GM18499 (cell line): ENCODE data around the gene ACVR1C.
"Not testable (repeated sequence)": the region's sequence is repeated elsewhere in the genome, so short reads cannot be mapped to it uniquely, and the experiment has no call there.

Source experiments
- ATAC-seq: cut with Tn5 transposase; IDR thresholded peaks from one replicate; pipeline ENCODE4 v1.9.1; 2021; ENCODE audit warnings: moderate number of reproducible peaks; ENCODE audit not compliant: insufficient read depth, unreplicated experiment

Gene ACVR1C

GRCh38 chr2:157592374-157592773, 36.3 kb downstream of the ACVR1C start:
- no peak for ATAC-seq

- ATAC-seq, result no peak
Measured at GRCh38 chr2:157587576-157587975, 41.1 kb downstream of the ACVR1C start.

DNA sequence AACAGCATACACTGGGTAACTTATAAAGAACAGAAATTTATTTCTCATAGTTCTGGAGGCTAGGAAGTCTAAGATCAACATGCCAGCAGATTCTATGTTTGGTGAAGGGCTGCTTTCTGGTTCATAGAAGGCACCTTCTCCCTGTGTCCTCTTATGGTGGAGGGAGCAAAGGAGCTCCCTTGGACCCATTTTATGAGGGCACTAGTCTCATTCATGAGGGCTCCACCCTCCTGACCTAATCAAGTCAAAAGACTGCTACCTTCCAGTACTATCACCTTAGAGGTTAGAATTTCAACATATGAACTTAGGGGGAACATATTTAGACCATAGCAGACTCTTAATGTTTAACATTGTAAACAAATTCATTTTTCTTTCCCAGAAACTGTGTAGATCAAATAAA, 54.5 kb downstream of the ACVR1C start:
- ATAC-seq, result no peak

- no peak for ATAC-seq
Measured at GRCh38 chr2:157572725-157573124, 55.9 kb downstream of the ACVR1C start.

DNA sequence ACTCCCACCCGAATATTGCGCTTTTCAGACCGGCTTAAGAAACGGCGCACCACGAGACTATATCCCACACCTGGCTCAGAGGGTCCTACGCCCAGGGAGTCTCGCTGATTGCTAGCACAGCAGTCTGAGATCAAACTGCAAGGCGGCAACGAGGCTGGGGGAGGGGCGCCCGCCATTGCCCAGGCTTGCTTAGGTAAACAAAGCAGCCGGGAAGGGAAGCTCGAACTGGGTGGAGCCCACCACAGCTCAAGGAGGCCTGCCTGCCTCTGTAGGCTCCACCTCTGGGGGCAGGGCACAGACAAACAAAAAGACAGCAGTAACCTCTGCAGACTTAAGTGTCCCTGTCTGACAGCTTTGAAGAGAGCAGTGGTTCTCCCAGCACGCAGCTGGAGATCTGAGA, 62.0 kb downstream of the ACVR1C start:
- ATAC-seq, result not testable (repeated sequence)

GRCh38 chr2:157566113-157566512, 62.6 kb downstream of the ACVR1C start:
- not testable (repeated sequence) for ATAC-seq

DNA sequence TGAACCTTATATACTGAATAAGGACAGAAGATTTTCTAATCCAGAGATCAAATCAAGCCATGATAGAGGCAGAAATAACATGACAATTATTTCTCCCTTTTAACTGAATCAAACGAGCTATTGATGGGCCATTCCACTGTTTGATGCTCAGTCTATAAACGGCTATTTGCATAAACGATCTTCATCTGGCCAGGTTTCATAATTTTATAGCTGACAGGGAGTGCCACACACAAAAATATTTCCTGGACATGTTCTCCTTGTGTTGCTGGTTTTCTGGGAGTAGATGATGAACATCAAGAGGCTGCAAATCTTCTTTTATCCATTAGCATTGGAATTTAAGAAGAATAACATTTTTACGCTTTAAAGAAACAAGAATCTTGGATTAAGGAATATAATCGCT, 63.1 kb downstream of the ACVR1C start:
- ATAC-seq, result no peak

DNA sequence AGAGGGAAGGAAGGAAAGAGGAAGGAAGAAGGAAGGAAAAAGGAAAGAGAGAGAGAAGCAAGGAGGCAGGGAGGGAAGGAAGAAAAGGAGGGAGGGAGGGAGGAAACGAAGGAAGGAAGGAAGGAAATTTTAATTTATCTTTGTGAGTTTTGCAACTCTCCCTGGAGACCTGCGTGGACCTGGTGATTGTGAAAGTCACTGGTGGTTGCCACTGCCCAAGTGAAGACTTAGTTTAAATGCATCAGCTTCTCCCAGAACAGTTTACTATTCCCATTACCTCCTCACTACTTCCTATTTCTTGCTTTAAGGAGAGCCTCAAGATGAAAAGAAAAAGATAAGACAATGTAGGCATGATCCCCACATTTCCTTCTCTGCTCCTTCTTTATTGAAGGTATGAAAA, 68.8 kb downstream of the ACVR1C start:
- no peak for ATAC-seq

GRCh38 chr2:157559461-157559860, 69.2 kb downstream of the ACVR1C start:
- no peak for ATAC-seq

DNA sequence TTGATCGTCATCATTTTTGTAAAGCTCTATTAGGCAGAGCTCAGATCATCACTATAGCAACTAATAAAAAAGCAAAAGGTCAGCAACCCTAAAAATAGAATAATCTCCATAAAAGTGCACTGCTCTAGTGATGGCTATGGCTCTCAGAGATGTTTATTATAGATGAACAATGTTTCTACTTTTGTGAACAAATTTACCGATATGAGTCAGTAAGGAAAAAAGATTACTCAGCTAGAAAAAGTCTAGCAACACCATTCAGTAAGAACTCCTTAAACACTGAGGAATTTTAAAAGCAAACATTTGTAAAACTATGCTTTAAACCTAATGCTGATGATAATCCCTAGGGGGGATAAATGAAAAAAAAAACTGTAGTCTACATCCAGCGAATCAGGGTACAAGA, 69.6 kb downstream of the ACVR1C start:
- ATAC-seq, result no peak

- ATAC-seq, result no peak
Measured at GRCh38 chr2:157557770-157558169, 70.9 kb downstream of the ACVR1C start.

DNA sequence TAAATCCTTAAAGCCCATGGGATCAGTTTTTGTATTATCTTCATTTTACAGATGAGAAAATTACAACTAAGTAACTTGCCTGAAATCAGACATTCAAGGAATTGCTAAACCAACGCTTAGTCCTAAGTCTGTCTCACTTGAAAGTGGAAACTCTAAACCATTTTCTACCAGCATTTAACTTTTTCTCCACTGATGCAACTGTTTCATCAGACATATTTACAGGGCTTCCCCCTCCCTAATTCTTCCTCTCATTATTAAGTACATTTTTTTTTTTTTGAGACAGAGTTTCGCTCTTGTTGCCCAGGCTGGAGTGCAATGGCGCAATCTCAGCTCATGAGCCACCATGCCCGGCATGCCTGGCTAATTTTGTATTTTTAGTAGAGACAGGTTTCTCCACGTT, 88.6 kb downstream of the ACVR1C start:
- ATAC-seq, result no peak

DNA sequence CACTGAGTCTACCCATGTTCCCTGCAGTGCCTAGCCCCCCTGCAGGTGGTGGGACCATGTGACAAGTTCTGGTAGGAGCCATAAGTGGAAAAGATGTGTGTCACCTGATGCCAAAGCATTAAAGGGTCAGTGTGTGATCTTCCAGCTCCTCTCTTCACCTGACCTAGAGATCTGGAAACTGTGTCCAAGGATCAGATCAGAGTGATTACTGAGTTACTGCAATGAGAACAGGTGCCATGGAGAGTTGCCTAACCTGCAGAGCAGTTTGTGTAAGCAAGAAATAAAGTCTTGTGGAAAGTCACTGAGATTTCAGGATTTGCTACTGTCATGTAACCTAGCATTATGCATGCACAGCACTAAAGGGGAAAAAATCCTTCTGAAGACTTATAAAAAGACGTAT, 90.6 kb downstream of the ACVR1C start:
- ATAC-seq, result no peak

DNA sequence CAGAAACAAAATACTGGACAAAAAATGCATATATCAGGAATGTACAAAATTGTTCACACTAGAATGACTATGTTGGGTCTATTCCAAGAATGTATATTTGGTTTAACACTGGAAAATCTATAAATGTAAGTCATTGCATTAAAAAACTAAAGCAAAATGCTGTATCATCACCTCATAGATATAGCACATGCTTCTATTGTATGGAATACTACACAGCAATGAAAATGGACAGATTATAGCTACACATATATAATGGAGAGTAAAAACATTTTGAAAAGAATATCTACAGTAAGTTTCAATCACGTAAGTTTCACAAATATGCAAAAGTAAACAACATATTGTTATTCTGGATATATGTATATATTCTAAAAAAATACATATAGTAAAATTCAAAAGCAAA, 91.8 kb downstream of the ACVR1C start:
- no peak for ATAC-seq

DNA sequence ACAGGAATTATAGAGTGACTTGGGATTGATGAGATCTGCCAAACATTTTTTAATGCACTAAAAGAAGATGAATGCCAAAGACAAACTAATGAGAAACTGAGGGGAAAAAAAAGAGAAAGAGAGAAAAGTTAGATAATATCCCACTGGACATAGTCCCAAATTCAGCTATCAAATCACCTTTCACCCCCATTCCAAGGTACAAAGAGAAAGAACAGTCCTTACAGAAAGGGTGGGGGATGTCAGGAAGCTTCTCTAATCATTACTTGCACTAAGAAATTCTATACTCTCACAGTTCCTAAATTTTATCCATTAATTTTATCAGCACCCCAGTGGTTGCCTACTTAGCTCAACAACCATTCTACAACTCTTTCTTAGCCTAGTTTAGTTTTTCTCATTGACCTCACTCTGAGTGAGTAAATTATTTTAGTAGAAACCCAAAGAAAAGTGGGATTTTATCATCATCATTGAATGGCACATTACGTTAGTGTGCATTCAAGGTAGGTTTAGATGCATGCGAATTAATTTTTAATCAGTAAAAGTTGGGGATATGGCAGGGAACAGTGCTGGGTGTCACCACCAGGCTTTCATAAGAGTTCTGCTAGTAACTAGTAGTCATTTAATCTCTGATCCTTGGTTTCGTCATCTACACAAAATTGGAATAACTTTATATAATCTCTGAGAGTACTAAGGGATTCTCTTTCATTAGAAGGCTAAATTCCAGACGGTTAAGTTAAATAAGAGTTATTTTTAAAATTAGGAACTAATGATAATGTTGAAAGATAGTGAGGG, 99.5 kb downstream of the ACVR1C start:
- no peak for ATAC-seq

DNA sequence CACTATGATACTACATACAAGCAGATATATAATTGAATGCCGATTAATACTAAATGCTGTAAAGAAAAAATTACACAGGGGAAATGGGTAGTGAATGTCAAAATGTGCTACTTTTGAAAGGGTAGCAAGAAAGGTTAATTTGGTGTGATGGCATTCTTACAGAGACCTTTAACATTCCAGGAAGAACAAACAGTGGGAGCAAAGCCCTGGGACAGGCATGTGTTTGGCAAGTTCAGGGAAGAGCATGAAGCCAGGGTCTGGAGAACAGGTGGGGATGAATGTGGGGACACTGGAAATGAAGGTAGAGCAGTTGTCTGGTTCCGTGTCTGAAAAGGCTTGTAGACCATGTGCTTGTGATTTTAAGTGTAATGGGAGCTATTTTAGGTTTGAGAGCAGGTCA, 102.6 kb downstream of the ACVR1C start:
- ATAC-seq, result no peak

DNA sequence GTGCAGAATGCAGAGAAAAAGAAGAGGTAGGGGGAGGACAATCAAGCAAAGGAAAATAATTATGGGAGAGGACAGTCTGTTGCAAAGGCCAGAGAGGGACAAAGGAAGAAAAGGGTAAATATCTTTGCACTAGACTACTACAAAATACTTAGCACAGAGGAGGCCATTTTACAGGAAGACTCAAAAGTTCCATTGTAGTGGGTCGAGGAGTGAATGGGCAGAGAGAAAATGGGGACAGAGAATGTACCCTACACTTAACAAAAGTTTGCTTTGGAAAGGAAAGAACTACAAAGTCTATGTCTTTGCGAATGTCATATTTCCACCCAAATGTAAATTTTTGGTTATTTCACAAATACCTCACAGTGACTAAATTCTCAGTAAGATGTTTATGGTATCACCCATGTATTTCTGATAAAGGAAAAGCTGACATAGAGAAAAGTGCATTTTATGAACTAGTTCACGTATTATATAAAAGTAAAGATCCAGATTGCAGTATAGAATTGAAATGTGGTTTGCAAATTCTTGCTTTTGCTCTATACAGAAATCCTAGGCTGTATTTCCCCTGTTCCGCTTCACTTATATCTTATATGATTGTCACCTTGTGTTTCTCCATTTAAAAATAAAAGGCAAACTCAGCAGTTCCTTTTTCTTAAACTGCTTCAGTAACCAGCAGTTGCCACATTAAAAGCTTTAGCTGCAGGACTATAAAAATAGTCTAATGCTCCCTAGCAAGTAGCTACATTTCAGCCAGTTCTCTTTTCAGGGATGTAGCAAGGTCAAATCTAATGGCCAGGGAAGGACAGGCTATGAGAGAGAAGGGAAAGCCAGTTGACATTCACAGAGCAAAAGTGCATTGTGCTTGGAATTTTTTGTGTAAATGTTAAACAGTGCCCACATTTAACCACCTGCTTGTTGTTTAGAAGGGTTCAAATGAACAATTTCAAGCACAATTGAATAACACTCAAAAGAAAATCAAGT, 105.1 kb downstream of the ACVR1C start:
- no peak for ATAC-seq

GRCh38 chr2:157514966-157515365, 113.7 kb downstream of the ACVR1C start:
- ATAC-seq, result not testable (repeated sequence)

DNA sequence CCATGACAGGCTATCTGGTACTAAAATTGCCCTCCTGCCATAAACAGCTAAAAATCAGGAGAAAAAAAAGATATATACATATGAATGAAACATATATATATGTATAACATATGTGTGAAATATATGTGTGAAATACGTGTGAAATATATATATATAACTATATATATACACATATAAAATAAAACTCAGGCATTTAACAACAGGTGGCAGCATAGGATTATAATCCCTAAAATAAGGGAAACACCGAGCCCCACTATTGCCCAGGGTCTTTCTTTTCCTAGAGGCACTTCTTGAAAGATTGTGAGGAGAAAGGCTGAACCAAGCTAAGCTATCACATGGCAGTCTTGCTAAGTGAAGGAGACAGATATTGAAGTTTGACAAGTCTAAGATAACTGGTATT, 118.9 kb downstream of the ACVR1C start:
- ATAC-seq, result no peak

DNA sequence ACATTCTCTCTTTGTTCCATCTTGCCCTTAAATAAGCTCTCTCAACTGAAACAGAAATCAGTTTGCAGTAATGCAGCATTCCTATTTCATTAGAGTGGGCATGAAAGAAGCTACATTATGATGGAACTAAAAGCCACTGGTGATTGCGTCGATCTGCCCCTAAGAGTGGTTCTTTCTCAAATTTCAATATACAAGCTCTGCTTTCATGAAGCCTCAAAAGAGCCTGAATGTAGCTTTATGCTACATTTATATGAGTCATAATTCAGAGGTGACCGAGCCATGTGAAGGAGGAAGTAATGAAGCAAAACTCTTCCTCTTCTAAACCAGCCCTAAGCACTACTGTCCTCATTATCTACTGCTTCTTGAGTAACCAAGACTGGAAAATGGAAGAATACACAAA, 120.0 kb downstream of the ACVR1C start:
- no peak for ATAC-seq

DNA sequence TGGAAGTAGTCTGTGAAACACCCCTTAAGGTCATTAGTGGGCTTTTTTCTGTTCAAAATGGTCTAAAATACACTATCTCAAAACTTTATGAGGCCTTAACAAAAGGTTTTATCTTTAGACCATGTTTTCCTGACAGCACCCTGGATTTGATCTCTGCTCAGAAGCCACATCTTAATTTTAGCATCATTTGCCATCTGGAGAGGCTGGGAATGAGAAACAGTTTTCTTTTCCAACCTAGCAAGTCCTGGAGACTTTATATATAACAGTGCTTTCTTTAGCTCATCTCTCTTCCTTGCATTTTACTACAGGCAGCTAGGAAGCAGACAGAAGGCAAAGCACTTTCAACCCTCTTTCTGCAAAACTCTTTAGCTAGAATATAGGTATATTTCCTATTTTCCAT, 122.1 kb downstream of the ACVR1C start:
- no peak for ATAC-seq
